Stimulated activated naive CD8-positive, alpha-beta T cell treated with anti-CD3 and anti-CD28 coated beads, Interleukin-15, amount 100 ng/mL, for 72 hours (primary cell): ENCODE results near the gene RIMS1.

Experiments used
- ATAC-seq: fragments of 150-1000 bp; cut with Tn5 transposase; 2 replicates; pipeline ENCODE4 v1.10.0; 2021; ENCODE audit warnings: mild to moderate bottlenecking, moderate library complexity
- DNase-seq, 2 donors: peaks; one replicate each; pipeline ENCODE4 v3.0.0; 2021 to 2022
- H3K27ac Mint-ChIP-seq, 2 donors: one replicate each; pipeline ENCODE4 v1.8.0; 2022; ENCODE audit warnings: mild to moderate bottlenecking in 2 of 2, mixed read lengths in 2 of 2, moderate library complexity in 2 of 2
- H3K27me3 Mint-ChIP-seq: one replicate; pipeline ENCODE4 v1.8.0; 2022; ENCODE audit warnings: mixed read lengths
- H3K4me1 Mint-ChIP-seq: one replicate; pipeline ENCODE4 v1.8.0; 2022; ENCODE audit warnings: mild to moderate bottlenecking, mixed read lengths
- H3K4me3 Mint-ChIP-seq, 2 donors: one replicate each; pipeline ENCODE4 v1.8.0; 2022; ENCODE audit warnings: mild to moderate bottlenecking in 2 of 2, mixed read lengths in 2 of 2, moderate library complexity in 1 of 2
- H3K9me3 Mint-ChIP-seq, 2 donors: one replicate each; pipeline ENCODE4 v1.8.0; 2022; ENCODE audit warnings: mixed read lengths in 2 of 2

The RIMS1 gene

GRCh38 chr6:72132427-72132826 lies 246.1 kb downstream of the RIMS1 start:
- no peaks in the 10 kb centered on the region for H3K9me3 Mint-ChIP-seq
- H3K27ac Mint-ChIP-seq, result no peak overlapping the region
- no peaks in the 10 kb centered on the region for H3K4me1 Mint-ChIP-seq
- DNase-seq, result no peak
- no peak overlapping the region for H3K4me3 Mint-ChIP-seq
- no peak for ATAC-seq
- no peaks in the 10 kb centered on the region for H3K27me3 Mint-ChIP-seq

GRCh38 chr6:72132851-72133250 lies 246.5 kb downstream of the RIMS1 start:
- ATAC-seq (no peak), DNase-seq (no peak)
- H3K27ac Mint-ChIP-seq, result no peak overlapping the region
- H3K4me1 Mint-ChIP-seq, result no peaks in the 10 kb centered on the region
- no peaks in the 10 kb centered on the region for H3K9me3 Mint-ChIP-seq
- no peak overlapping the region for H3K4me3 Mint-ChIP-seq
- no peaks in the 10 kb centered on the region for H3K27me3 Mint-ChIP-seq

- no peaks in the 10 kb centered on the region for H3K4me1 Mint-ChIP-seq
- no peak overlapping the region for H3K27ac Mint-ChIP-seq
- ATAC-seq, result no peak
- H3K4me3 Mint-ChIP-seq, result no peak overlapping the region
- no peaks in the 10 kb centered on the region for H3K27me3 Mint-ChIP-seq
- no peaks in the 10 kb centered on the region for H3K9me3 Mint-ChIP-seq
- DNase-seq, result no peak
These were observed 247.0 kb downstream of the RIMS1 start for GRCh38 chr6:72133324-72133723.

- Mint-ChIP-seq H3K9me3 (no peaks in the 10 kb centered on the region), H3K27me3 (no peaks in the 10 kb centered on the region), H3K27ac (no peak overlapping the region), H3K4me3 (no peak overlapping the region), H3K4me1 (no peaks in the 10 kb centered on the region)
- ATAC-seq, result no peak
- DNase-seq, result no peak
These were observed 254.4 kb downstream of the RIMS1 start for GRCh38 chr6:72140795-72141194.

GRCh38 chr6:72149715-72150114 lies 263.4 kb downstream of the RIMS1 start:
- Mint-ChIP-seq H3K27me3 (no peaks in the 10 kb centered on the region), H3K4me1 (no peaks in the 10 kb centered on the region), H3K4me3 (no peak overlapping the region), H3K9me3 (peaks cover 6 to 16% of the 10 kb centered on the region in 2 donors), H3K27ac (no peak overlapping the region)
- ATAC-seq (no peak), DNase-seq (no peak)

- H3K27me3 Mint-ChIP-seq, result no peaks in the 10 kb centered on the region
- no peak overlapping the region for H3K27ac Mint-ChIP-seq
- no peak for ATAC-seq
- DNase-seq, result no peak
- H3K4me3 Mint-ChIP-seq, result no peak overlapping the region
- H3K4me1 Mint-ChIP-seq, result no peaks in the 10 kb centered on the region
- peaks cover 6 to 24% of the 10 kb centered on the region in 2 donors for H3K9me3 Mint-ChIP-seq
These were observed 265.4 kb downstream of the RIMS1 start for GRCh38 chr6:72151742-72152141.

- Mint-ChIP-seq H3K4me1 (no peaks in the 10 kb centered on the region), H3K4me3 (no peak overlapping the region), H3K9me3 (no peaks in the 10 kb centered on the region), H3K27me3 (peaks cover 11% of the 10 kb centered on the region), H3K27ac (no peak overlapping the region)
- ATAC-seq (no peak), DNase-seq (no peak)
These were observed 289.6 kb downstream of the RIMS1 start for GRCh38 chr6:72175916-72176315.

- Mint-ChIP-seq H3K9me3 (peaks cover 0 to 6% of the 10 kb centered on the region in 2 donors), H3K4me1 (peaks cover 11% of the 10 kb centered on the region), H3K27me3 (peaks cover 45% of the 10 kb centered on the region), H3K4me3 (peak overlapping the region; percentile 54 to 65), H3K27ac (no peak overlapping the region)
- peak in 1 of 2 donors; percentile 2 for DNase-seq
- peak; percentile 31 for ATAC-seq
These were observed 296.2 kb downstream of the RIMS1 start for GRCh38 chr6:72182337-72183246.

- Mint-ChIP-seq H3K4me3 (no peak overlapping the region), H3K27ac (no peak overlapping the region), H3K27me3 (no peaks in the 10 kb centered on the region), H3K4me1 (no peaks in the 10 kb centered on the region), H3K9me3 (no peaks in the 10 kb centered on the region)
- DNase-seq (no peak), ATAC-seq (no peak)
These were observed 317.6 kb downstream of the RIMS1 start for GRCh38 chr6:72203983-72204382.

GRCh38 chr6:72205500-72205899 lies 319.1 kb downstream of the RIMS1 start:
- H3K9me3 Mint-ChIP-seq, result no peaks in the 10 kb centered on the region
- ATAC-seq, result no peak
- H3K27me3 Mint-ChIP-seq, result no peaks in the 10 kb centered on the region
- H3K4me3 Mint-ChIP-seq, result no peak overlapping the region
- no peak overlapping the region for H3K27ac Mint-ChIP-seq
- DNase-seq, result no peak
- H3K4me1 Mint-ChIP-seq, result no peaks in the 10 kb centered on the region

GRCh38 chr6:72206606-72207005 lies 320.3 kb downstream of the RIMS1 start:
- H3K4me1 Mint-ChIP-seq, result no peaks in the 10 kb centered on the region
- no peak overlapping the region for H3K27ac Mint-ChIP-seq
- ATAC-seq (no peak), DNase-seq (no peak)
- H3K27me3 Mint-ChIP-seq, result no peaks in the 10 kb centered on the region
- no peaks in the 10 kb centered on the region for H3K9me3 Mint-ChIP-seq
- no peak overlapping the region for H3K4me3 Mint-ChIP-seq

GRCh38 chr6:72212686-72213085 lies 326.3 kb downstream of the RIMS1 start:
- Mint-ChIP-seq H3K9me3 (no peaks in the 10 kb centered on the region), H3K27me3 (no peaks in the 10 kb centered on the region), H3K4me3 (no peak overlapping the region), H3K4me1 (no peaks in the 10 kb centered on the region), H3K27ac (no peak overlapping the region)
- ATAC-seq (no peak), DNase-seq (no peak)

GRCh38 chr6:72213654-72214053 lies 327.3 kb downstream of the RIMS1 start:
- H3K27ac Mint-ChIP-seq, result no peak overlapping the region
- H3K4me1 Mint-ChIP-seq, result no peaks in the 10 kb centered on the region
- DNase-seq (no peak), ATAC-seq (no peak)
- no peak overlapping the region for H3K4me3 Mint-ChIP-seq
- H3K9me3 Mint-ChIP-seq, result no peaks in the 10 kb centered on the region
- no peaks in the 10 kb centered on the region for H3K27me3 Mint-ChIP-seq

- H3K9me3 Mint-ChIP-seq, result no peaks in the 10 kb centered on the region
- DNase-seq (no peak), ATAC-seq (no peak)
- H3K27me3 Mint-ChIP-seq, result no peaks in the 10 kb centered on the region
- H3K4me3 Mint-ChIP-seq, result no peak overlapping the region
- H3K4me1 Mint-ChIP-seq, result no peaks in the 10 kb centered on the region
- no peak overlapping the region for H3K27ac Mint-ChIP-seq
These were observed 330.1 kb downstream of the RIMS1 start for GRCh38 chr6:72216222-72217068.

- no peaks in the 10 kb centered on the region for H3K27me3 Mint-ChIP-seq
- H3K4me3 Mint-ChIP-seq, result no peak overlapping the region
- no peak overlapping the region for H3K27ac Mint-ChIP-seq
- H3K9me3 Mint-ChIP-seq, result no peaks in the 10 kb centered on the region
- no peak for ATAC-seq
- no peak for DNase-seq
- H3K4me1 Mint-ChIP-seq, result no peaks in the 10 kb centered on the region
These were observed 331.3 kb downstream of the RIMS1 start for GRCh38 chr6:72217626-72218025.

- Mint-ChIP-seq H3K9me3 (no peaks in the 10 kb centered on the region), H3K4me3 (no peak overlapping the region), H3K4me1 (no peaks in the 10 kb centered on the region), H3K27ac (no peak overlapping the region), H3K27me3 (no peaks in the 10 kb centered on the region)
- DNase-seq (no peak), ATAC-seq (no peak)
These were observed 331.8 kb downstream of the RIMS1 start for GRCh38 chr6:72218125-72218524.
